ENCODE measurements around the gene REV1.

REV1 gene

DNA sequence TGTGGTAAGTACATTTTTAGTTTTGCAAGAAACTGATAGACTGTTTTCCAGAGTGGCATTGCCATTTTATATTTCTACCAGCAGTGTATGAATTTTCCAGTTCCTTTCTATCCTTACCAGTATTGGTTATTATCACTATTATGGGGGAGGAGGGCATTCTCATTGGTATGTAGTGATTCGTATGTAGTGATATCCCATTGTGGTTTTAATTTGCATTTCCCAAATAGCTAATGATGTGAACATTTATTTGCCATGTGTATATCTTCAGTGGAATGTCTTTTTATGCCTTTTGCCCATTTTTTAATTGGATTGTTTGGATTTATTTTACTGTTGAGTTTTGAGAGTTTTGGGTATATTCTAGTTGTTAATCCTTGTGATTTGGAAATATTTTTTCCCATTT lies 135.7 kb downstream of the REV1 start:
- no peak for DNase-seq (ENCODE audit: low read depth in 2 of 2)
